Measurements from ENCODE around the gene FRMD5.
"Not testable (repeated sequence)": the region's sequence is repeated elsewhere in the genome, so short reads cannot be mapped to it uniquely, and the experiment has no call there.

FRMD5 gene

DNA sequence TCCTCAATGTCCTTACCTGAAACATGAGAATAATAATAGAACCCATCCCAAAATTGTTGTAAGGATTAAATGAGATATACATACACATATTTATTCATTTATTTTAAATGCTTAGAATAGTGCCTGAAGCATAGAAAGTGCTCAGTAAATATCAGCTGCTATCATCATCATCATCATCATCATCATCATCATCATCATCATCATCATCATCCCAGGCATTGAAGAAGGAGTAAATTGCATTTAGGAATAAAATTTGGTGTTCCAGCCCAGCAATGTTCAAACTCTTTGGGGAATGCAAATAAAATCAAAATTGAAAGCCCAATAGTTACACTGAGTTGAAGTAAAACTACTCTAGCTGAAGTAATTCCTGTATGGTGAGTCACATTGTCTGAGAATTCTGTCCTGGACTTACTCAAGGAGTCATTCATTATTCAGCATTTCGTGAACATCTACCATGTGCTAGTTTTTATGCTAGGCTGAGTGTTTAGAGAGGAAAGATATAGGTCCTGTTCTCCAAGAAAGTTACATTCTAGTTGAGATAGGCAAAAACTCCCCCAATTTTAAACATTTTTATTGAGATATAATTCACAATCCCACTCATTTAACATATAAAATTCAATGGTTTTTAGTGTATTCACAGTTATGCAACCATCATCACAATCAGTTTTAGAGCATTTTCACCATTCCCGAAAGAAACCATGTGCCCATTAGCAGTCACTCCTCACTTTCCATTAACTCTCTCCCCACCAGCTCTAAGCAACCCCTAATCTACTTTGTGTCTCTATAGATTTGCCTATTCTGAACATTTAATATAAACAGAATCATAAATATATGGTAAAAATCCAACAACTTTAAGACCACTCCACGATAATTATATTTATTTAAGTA lies 107.2 kb downstream of the FRMD5 start:
- no peak for DNase-seq

DNA sequence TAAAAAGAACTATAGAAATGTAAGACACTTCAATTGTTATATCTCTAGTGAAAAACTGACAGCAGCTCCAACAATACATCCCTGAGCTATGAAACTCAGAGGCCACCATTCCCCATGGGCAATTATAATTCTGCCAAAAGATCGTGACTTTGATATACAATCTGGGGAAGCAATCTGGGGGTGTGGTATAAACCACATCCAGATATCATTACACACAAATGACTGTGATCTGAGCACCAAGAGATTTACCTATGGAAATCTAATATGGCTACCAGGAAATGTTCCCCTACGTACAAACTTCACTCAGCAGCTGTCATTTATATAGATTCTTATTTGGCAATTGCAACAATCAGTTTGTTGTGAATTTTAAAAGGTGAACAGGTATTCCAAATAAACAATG lies 110.3 kb downstream of the FRMD5 start:
- DNase-seq, result no peak

DNA sequence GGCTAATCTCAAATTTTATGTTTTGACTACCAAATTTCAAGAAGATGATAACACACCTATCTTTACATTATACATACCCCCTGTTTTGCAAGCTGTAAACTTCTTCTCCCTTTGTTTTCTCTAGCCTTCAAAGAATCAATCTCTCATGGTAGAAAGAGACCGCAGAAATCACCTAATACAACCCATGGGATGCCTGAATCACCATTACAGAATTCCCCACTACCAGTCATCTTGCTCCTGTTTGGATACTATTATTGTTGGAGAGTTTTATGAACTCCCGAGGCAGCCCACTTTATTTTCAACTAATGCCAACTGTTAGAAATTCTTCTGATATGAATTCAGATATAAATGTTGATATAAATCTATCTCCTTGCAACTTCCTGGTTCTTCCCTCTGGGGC lies 110.9 kb downstream of the FRMD5 start:
- no peak for DNase-seq

DNA sequence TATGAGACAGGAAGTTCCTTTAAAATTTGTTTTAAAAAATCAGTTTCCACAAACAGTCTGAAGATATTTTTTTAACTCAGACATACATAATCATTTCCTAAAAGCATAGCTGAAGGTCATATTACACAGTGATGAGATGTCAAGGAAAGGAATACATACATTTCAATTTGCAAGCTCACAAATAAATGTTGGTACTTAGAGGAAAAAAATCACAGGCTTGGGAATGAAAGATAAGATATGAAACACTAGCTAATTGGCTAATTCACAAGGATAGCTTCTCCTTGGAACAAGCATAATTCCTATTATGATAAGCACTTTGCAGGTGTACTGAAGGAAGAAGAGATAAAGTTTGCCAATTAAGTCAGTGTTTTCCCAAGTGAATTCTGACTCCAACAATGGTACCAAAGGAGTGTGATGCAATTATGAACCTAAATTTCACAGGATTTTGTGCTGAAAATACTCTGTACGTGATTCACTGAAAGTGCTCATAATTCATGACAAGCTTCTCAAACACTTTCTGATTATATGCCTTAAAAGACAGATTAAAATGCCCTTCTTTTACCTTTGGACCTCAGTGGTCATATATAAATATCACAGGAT lies 112.4 kb downstream of the FRMD5 start:
- no peak for DNase-seq

DNA sequence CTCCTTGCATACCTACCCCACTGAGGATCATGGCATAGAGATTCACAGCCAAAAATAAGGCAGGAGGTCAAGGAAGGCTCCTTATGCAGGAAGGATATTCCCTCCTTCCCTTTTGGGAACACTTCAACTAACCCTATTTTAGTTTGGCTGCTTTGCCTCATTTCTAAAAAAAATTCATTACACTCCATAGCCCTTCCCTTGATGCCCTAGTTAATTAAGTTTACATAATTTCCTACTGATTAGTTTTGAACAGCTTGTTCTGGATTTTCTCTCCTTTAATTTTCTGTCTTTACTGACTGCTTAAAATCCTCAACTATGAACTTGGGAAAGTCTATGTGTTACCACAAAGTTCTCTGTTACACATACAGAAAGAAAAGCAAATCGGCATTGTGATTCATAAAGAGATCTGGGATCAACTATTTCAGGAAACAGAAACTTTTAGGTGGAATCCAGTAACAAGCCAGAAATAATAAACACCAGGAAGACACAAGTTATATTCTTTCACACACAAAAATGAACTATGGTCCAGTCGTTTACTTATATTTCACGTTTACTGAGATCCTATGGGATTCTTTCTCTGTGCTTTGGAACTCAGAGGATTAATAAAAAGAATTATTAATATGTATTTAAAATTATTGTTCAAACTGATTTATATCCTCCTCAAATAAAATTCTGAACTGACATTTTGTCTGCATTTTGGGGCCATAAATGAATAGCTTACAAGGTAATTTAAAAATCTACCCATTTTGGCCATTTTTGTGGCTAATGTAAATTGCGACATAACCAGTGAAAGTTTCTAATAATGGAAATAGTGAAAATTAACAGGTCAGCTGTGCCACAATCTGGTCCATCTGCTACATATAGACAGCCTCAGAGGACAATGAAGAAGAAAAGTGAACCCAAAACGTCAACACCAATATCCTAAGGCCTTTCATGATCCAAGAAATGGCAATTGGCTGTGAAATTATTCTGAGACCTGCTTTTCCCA lies 113.8 kb downstream of the FRMD5 start:
- no peak for DNase-seq

DNA sequence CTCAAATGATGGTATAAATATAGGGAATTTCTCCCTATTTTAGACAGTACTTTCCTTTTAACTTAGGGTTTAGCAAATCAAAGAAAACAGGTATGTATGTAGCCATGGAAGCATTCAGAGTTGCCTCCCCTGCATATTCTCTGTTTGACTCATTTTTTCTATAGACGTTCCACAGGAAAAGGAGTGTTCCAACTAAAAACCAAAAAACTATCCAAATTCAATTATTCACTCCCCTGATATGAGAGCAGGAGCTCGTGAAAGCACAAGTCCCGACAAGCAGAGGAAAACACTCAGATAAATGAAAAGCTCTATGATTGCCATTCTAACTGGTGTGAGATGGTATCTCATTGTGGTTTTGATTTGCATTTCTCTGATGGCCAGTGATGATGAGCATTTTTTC lies 119.5 kb downstream of the FRMD5 start:
- no peak for DNase-seq

DNA sequence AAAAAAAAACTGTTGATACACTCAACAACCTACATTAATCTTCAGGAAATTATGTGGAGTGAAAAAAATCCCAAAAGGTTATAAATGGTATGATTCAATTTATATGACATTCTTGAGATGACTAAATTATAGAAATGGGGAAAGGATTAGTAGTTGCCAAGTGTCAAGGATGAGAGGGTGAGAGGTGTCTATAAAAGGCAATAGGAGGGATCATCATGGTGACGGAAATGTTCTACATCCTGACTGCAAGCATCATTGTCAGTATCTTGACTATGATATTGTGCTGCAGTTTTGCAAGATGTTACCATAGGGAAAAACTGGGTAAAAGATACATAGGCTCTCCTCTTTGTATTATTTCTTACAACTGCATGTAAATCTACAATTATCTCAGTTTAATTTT lies 125.6 kb downstream of the FRMD5 start:
- DNase-seq, result no peak

DNA sequence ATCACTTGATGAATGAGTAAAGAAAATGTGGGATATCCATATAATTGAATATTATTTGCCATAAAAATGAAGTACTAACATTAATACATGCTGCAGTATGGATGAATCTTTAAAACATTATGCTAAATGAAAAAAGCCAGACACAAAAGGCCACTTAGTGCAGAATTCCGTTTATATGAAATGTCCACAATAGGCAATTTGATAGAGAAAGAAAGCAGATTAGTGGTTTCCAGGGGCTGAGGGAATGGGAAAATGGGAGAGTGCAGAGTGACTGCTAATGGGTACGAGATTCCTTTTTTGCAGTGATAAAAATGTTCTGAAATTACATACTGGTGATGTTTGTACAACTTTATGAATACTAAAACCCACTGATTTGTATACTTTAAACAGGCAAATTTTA lies 126.7 kb downstream of the FRMD5 start:
- no peak for DNase-seq

DNA sequence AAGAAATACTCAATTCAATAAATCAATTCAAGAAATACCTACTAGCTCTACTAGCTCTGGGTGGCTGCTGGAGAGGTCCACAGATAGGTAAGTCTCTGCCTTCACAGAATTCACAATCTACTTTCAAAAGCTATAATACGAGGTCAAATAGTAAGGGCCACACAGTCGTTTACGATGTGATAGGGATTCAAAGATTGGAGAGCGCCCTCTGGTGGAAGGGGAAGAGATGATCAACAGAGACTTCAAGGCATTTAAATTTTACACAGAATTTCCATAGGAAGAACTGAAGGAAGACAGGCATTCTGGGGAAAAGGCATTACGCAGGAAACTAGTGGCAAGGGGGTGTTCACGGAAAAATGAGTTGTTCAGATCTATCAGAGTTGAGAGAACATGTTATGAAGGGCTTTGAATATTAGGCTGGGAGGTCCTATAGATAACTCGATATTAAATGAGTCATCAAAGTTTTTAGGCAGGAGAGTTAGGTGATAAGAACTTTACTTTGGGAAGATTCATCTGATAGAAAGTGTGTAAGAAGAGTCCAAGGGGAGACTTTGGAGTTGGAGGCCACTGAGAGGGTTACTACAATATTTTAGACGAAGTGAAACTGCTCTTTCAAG lies 128.8 kb downstream of the FRMD5 start:
- DNase-seq, result peak; percentile 55

DNA sequence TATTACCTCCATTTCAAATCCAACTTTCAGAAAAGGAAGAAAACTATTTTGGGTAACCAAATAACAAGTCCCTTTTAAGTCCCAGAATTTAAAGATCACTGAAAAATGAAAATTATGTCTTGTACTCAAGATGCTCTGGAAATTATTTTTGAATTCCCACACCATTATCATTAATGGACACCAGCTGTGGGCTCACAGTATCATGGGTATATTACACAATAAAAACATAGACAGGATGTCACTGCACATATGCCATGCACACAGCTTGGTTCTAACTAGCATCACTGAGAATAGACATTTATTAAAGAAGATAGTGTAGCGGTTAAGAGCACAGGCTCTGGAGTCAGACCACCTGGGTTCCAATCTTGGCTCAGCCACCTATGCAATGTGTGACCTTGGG lies 130.4 kb downstream of the FRMD5 start:
- no peak for DNase-seq

DNA sequence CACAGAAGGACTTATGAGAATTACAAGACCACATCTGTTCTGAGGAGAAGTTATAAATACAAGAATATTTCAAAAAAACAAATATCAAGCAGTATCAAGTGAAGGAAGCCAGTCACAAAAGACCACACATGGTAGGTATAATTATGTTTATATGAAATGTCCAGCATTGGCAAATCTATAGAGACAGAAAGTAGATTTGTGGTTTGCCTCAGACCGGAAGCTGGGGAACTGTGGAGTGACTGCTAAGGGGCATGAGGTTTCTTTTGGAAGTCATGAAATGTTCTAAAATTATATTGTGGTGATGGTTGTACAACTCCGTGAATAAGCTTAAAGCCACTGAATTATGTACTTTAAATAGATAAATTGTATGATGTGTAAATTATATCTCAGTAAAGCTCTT lies 136.9 kb downstream of the FRMD5 start:
- no peak for DNase-seq

DNA sequence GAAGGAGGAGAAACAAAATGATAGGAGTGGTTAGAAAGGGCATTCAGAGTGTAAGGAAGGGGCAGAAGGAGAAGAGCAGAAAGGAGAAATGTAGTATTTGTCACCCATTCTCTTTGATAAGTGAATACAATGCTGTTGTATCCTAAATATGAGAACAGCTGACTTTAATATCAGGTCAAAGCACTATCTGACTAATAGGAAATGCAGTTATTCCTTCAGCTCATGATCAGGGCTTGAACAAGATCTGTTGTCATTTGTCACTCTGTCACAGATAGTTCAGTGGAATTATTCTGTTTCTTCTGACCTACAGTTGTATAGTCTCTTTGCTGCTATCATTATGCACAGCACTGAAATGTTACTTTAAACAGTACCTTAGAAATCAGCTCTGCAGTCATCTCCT lies 149.4 kb downstream of the FRMD5 start:
- DNase-seq, result no peak

DNA sequence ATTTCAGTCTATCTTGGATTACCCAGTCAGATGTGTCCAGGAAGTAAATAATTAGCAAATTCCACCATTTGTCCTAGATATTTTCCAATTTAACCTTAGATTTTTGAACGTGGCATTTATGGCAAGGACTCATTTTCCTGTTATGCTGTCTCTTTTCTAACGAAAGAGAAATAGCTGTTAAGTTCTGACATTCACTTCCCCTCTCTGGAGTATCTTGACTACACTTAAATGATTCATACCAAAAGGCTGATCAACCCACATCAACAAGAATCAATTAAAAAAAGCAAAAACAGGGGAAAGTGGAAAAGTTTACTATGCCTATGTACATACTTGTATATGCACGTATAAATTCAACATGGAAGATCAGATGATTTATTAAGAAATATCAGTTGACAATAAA lies 149.9 kb downstream of the FRMD5 start:
- no peak for DNase-seq

DNA sequence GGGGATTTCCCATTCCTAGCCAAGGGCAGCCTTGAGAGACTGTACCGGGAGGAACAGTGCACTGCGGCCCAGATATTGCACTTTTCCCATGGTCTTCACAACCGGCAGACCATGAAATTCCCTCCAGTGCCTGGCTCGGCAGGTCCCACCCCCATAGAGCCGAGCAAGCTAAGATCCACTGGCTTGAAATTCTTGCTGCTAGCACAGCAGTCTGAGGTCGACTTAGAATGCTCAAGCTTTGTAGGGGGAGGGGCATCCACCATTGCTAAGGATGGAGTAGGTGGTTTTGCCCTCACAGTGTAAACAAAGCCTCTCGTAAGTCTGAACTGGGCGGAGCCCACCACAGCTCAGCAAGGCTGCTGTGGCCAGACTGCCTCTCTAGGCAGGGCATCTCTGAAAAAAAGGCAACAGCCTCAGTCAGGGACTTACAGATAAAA lies 156.3 kb downstream of the FRMD5 start:
- no peak for DNase-seq

DNA sequence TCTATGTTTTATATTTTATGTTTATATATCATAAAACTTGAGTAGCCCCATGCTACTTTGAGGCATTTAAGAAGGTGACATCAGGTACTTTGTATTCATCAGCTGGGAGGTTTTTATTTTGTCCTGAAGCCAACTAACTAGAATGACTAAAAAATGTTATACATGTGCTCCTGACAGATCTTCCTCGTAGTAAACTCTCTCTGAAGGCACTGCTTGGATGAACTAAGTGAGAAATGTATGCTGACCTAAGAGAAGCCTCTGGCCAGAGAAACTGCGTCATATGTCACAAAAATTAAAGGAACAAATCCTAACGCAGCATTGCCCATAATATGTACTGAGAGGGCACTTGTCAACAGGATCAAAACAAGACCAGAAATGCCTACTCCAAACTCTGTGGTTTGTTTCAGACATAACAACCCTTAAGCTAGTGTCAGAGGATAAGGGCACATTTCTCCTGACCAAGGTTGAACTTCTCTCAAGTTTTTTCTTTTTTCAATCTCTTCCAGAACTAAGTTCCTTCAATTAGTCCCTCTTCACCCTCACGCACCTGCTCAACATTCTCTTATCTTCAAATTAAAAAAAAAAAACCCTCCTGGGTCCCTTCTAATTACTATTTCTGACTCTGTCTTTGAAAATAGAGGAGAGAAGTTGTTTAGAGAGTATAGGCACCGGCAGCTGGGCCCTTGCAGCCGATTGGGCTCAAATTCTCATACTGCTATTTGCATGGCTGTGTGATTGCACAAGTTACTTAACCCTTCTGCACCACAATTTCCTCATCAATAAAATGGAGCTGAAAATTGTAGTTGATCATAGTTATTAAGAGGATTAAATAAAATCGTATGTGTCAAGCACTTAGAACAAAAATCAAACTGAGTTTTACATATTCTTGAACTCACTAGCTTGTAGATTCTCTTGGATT lies 159.0 kb downstream of the FRMD5 start:
- no peak for DNase-seq

DNA sequence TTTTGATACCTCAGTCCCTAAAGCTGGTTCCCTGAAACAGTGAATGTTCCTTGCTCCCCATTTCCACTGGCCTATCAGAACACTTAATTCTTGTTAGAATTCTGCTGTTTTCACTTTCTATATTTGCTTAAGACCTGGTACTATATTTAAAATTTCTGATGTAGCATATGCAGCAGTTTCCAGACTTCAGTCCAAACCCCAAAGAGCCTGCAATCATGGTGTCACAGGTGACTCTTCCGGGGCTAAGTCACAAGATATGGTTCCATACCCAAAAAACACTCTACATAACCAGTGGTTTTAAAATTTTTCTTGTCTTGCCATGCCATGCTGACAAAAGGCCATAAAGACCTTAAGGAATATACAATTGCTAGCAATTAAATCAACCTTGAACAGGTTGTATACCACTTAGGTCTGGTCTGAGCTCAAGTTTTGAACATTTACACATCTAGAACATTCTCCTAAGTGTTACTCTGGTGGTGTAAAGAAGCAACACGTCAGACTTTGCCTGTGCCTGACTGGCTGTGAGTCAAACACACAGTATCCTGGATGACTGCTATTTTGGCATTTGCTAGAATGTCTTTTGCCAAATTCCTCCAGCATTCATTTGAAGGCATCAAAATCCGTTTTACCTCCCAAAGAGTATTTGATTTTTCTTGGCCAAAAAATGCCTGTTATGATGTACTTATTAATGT lies 160.0 kb downstream of the FRMD5 start:
- DNase-seq, result no peak

DNA sequence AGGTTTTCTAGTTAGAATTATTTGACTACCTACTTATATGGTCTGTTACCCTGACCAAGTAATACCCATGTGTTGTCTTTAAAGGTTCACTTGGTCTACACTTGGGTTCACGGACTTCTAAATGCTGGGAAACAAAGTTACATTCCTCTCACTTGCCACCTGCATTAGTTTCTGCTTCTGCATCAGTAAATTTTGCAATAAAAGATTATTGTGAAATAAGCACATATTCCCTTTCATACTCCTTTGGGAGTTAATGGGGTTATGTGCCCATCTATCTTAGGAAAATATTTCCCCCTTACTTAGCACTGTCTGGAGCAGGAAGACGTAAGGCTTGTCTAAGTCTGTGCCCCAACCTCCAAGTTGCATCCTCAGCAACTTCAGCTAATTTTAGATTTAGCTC lies 160.7 kb downstream of the FRMD5 start:
- no peak for DNase-seq

DNA sequence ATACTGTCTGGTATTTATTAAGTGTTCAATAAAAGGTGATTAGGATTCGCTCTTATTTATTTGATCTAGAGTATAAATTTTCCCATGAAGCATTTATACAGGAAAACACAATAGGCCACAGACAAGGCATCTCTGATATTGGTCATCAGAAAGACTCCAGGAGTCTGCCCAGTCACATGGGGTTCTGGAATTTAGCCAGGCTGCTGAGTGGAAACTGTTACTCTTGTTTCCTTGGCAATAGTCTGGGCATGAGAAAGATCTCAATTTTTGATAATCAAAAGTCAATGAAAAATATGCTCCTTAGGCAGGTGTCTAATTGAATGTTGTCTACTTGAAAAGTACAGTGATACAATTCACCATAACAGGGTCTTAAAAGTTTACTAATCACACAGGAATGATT lies 161.2 kb downstream of the FRMD5 start:
- DNase-seq, result no peak

DNA sequence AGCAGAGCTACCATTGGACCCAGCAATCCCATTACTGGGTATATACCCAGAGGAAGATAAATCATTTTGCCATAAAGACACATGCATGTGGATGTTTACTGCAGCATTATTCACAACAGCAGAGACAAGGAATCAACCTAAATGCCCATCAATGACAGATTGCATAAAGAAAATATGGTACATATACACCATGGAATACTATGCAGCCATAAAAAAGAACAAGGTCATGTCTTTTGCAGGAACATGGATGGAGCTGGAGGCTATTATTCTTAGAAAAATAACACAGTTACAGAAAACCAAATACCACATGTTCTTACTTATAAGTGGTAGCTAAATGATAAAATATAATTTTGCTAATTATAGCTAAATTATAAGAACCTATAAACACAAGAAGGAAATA lies 162.3 kb downstream of the FRMD5 start:
- not testable (repeated sequence) for DNase-seq

DNA sequence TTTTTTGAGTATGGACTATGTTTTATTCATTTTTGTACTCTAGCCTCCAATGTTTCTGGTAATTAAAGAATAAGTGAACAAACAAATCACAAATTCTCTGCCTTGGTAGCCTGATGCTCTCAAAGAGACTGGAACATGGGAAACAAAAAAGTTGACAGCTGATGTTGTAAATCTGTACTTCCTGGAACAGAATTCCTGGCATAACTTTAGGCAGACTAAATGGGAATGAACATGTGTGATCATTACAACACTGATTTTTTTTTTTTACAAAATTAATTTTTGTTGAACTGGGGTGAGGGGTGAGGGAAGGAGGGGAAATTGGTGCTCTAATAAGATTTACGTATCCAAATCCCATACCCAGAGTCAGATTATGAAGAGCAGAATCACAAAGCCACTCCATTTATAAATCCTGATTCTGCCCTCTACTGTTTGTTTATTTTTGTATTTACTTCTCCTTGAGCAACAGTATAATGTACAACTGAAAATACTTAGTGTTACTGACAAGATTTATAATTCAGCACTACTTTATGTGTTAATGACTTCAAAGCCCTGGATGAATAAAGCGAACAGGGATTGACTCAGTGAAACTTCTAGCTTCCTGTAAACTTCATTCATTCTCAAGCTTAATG lies 165.0 kb downstream of the FRMD5 start:
- DNase-seq, result no peak

DNA sequence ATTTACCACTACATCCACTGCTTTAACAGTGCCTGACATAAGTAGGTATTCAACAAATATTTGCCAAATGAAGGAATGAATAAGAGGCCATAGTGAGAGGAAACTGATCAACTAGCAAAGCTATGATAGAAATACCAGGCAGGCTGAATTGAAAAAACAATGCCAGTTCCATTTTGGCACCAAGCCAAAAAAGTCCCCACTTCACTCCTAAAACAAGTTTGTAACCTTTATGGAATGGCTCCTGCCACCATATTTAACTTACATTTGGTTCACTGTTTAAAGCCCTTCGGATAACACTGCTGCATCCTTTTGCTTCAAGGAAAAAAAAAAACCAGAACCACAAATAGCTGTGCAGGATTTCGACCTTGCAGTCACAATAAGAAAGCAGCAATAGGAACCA lies 166.1 kb downstream of the FRMD5 start:
- no peak for DNase-seq
